Liver (tissue), 9 donors: Measurements from ENCODE around the gene FGD5. TPM values are rescaled to one million over a fixed set of nuclear protein-coding genes. Genes with fewer than 3 reads are reported as not detected.

Source experiments
- DNase-seq: peaks from one replicate; pipeline ENCODE4 v3.0.0-alpha.2; 2017; ENCODE audit warnings: low spot score
- H3K27ac ChIP-seq, 2 donors: one replicate each; pipeline ENCODE4 v1.7.0; 2013; ENCODE audit warnings: inconsistent platforms in 2 of 2, low read length in 2 of 2, control low read depth in 1 of 2, low read depth in 1 of 2, mild to moderate bottlenecking in 1 of 2
- H3K27me3 ChIP-seq, 4 donors: one replicate each; pipeline versions ENCODE4 v1.6.1 to v1.7.0; 2013; ENCODE audit warnings: low read length in 3 of 4, inconsistent platforms in 1 of 4, mild to moderate bottlenecking in 1 of 4, moderate library complexity in 1 of 4; ENCODE audit not compliant: control insufficient read depth in 4 of 4, insufficient read depth in 4 of 4
- H3K36me3 ChIP-seq, 4 donors: one replicate each; pipeline versions ENCODE4 v1.6.1 to v1.7.0; 2013; ENCODE audit warnings: low read length in 3 of 4, mild to moderate bottlenecking in 3 of 4, low read depth in 1 of 4, moderate library complexity in 1 of 4; ENCODE audit not compliant: control insufficient read depth in 4 of 4, insufficient read depth in 3 of 4
- H3K4me1 ChIP-seq, 4 donors: one replicate each; pipeline versions ENCODE4 v1.6.1 to v1.7.0; 2013; ENCODE audit warnings: low read length in 3 of 4, mild to moderate bottlenecking in 3 of 4, moderate library complexity in 1 of 4; ENCODE audit not compliant: control insufficient read depth in 4 of 4, insufficient read depth in 4 of 4
- H3K4me3 ChIP-seq, 3 donors: one replicate each; pipeline versions ENCODE4 v1.6.1 to v1.7.0; 2013; ENCODE audit warnings: low read length in 3 of 3, control low read depth in 1 of 3, low read depth in 1 of 3, mild to moderate bottlenecking in 1 of 3
- H3K9ac ChIP-seq, 2 donors: one replicate each; pipeline ENCODE4 v1.7.0; 2013; ENCODE audit warnings: low read length in 2 of 2, mild to moderate bottlenecking in 2 of 2, moderate library complexity in 2 of 2, control low read depth in 1 of 2, low read depth in 1 of 2
- H3K9me3 ChIP-seq, 4 donors: one replicate each; pipeline versions ENCODE4 v1.6.1 to v1.7.0; 2013; ENCODE audit warnings: low read length in 3 of 4; ENCODE audit not compliant: control insufficient read depth in 4 of 4
- CTCF ChIP-seq: fragments of 150-350 bp; IDR thresholded peaks from 2 replicates; pipeline ENCODE4 v1.5.1; 2017; ENCODE audit warnings: improper control_type of control experiment, low read depth, low read length; ENCODE audit not compliant: missing input control
- EGR1 ChIP-seq, 2 donors: IDR thresholded peaks; 2 replicates each; pipeline ENCODE4 v1.6.1; 2016 to 2018; ENCODE audit warnings: antibody characterized with exemption in 2 of 2, low read depth in 2 of 2
- FOXA1 ChIP-seq: IDR thresholded peaks from 2 replicates; pipeline ENCODE4 v1.6.1; 2016; ENCODE audit warnings: antibody characterized with exemption
- FOXA2 ChIP-seq: IDR thresholded peaks from 2 replicates; pipeline ENCODE4 v1.6.1; 2016; ENCODE audit warnings: antibody characterized with exemption
- HNF4A ChIP-seq, 2 donors: conservative IDR thresholded peaks; 2 replicates each; pipeline ENCODE4 v1.6.1; 2016; ENCODE audit warnings: antibody characterized with exemption in 2 of 2, mild to moderate bottlenecking in 2 of 2
- HNF4G ChIP-seq: IDR thresholded peaks from 2 replicates; pipeline ENCODE4 v1.6.1; 2016; ENCODE audit warnings: antibody characterized with exemption
- JUND ChIP-seq, 2 donors: IDR thresholded peaks; 2 replicates each; pipeline ENCODE4 v1.6.1; 2016; ENCODE audit warnings: antibody characterized with exemption in 2 of 2
- MAX ChIP-seq: IDR thresholded peaks from 2 replicates; pipeline ENCODE4 v1.6.1; 2016; ENCODE audit warnings: antibody characterized with exemption
- NR2F2 ChIP-seq: IDR thresholded peaks from 2 replicates; pipeline ENCODE4 v1.6.1; 2016; ENCODE audit warnings: antibody characterized with exemption
- RAD21 ChIP-seq, 2 donors: IDR thresholded peaks; 2 replicates each; pipeline ENCODE4 v1.6.1; 2016; ENCODE audit warnings: antibody characterized with exemption in 2 of 2, mild to moderate bottlenecking in 2 of 2
- REST ChIP-seq: IDR thresholded peaks from 2 replicates; pipeline ENCODE4 v1.6.1; 2016; ENCODE audit warnings: antibody characterized with exemption, mild to moderate bottlenecking
- RXRA ChIP-seq, 2 donors: IDR thresholded peaks; 2 replicates each; pipeline ENCODE4 v1.6.1; 2017 to 2018; ENCODE audit warnings: antibody characterized with exemption in 2 of 2, mild to moderate bottlenecking in 1 of 2
- SP1 ChIP-seq: IDR thresholded peaks from 2 replicates; pipeline ENCODE4 v1.6.1; 2018; ENCODE audit warnings: antibody characterized with exemption, mild to moderate bottlenecking
- TAF1 ChIP-seq: conservative IDR thresholded peaks from 2 replicates; pipeline ENCODE4 v1.6.1; 2016; ENCODE audit warnings: antibody characterized with exemption, mild to moderate bottlenecking
- ZBTB33 ChIP-seq: IDR thresholded peaks from 2 replicates; pipeline ENCODE4 v1.6.1; 2016; ENCODE audit warnings: antibody characterized with exemption
- WGBS: extraction: QIAGEN DNeasy Blood & Tissue Kit; methylation state at CpG from one replicate; pipeline ENCODE4 v1.1.7; 2013; 5-methylcytosine and 5-hydroxymethylcytosine counted together
- polyA plus RNA-seq, 2 donors: library from polyadenylated mRNA; stranded (reverse) in 1 of 2; unstranded in 1 of 2; fragments of 200-250 nt in 1 of 2; fragments of >200 nt in 1 of 2; fragmentation: Nextera tagmentation in 1 of 2; extraction: Ambion mirVana in 1 of 2; gene quantifications; one replicate each; pipeline versions ENCODE4 v1.2.1 to v1.2.3, GENCODE V29; 2013 to 2015
- total RNA-seq, 2 donors: library from RNA; depleted of rRNA; stranded (reverse); fragments of >200 nt; gene quantifications; one replicate each; pipeline ENCODE4 v1.2.3, GENCODE V29; 2014
- donor health status: healthy.
- donor health status: healthy.
- donor health status: healthy.
- donor health status: healthy.
- donor health status: healthy.

Gene FGD5
- total and polyA plus RNA-seq, 4 donors: 2.0 to 6.3 (median 3.1) TPM

- 93% methylated on average over 4 of the region's 4 CpGs for WGBS
- Histone ChIP-seq H3K4me3 (no peak overlapping the region), H3K9ac (no peak overlapping the region), H3K27ac (no peak overlapping the region), H3K4me1 (peaks cover 0 to 10% (median 5%) of the 10 kb centered on the region in 4 donors), H3K9me3 (no peaks in the 10 kb centered on the region), H3K36me3 (no peaks in the 10 kb centered on the region), H3K27me3 (no peaks in the 10 kb centered on the region)
- TF ChIP-seq CTCF: no peak
- no peak for TF ChIP-seq HNF4A (conservative IDR thresholded peaks at IDR 0.05)
- TF ChIP-seq HNF4G: no peak
- TF ChIP-seq MAX: no peak
- TF ChIP-seq REST: no peak
- no peak for TF ChIP-seq RAD21 (IDR thresholded peaks at IDR 0.05)
- no peak for TF ChIP-seq FOXA1
- TF ChIP-seq SP1: no peak
- no peak for TF ChIP-seq ZBTB33
- TF ChIP-seq JUND (IDR thresholded peaks at IDR 0.05): no peak
- no peak for DNase-seq
These were observed 41.1 kb downstream of the FGD5 start for GRCh38 chr3:14859880-14860279.

GRCh38 chr3:14861031-14861430 lies 42.3 kb downstream of the FGD5 start:
- Histone ChIP-seq H3K27ac (no peak overlapping the region), H3K27me3 (no peaks in the 10 kb centered on the region), H3K9ac (no peak overlapping the region), H3K4me1 (peaks cover 0 to 10% (median 5%) of the 10 kb centered on the region in 4 donors), H3K4me3 (no peak overlapping the region), H3K36me3 (no peaks in the 10 kb centered on the region), H3K9me3 (no peaks in the 10 kb centered on the region)
- 49% methylated on average over 7 of the region's 7 CpGs for WGBS
- no peak for DNase-seq
- no peak for TF ChIP-seq ZBTB33
- TF ChIP-seq FOXA2: no peak
- no peak for TF ChIP-seq NR2F2
- no peak for TF ChIP-seq FOXA1
- no peak for TF ChIP-seq HNF4A (conservative IDR thresholded peaks at IDR 0.05)
- no peak for TF ChIP-seq SP1
- TF ChIP-seq REST: no peak
- TF ChIP-seq RXRA (IDR thresholded peaks at IDR 0.05): no peak
- TF ChIP-seq TAF1: no peak
- no peak for TF ChIP-seq EGR1 (IDR thresholded peaks at IDR 0.05; ENCODE audit: low read depth in 2 of 2)
